Neural crest cell (in vitro differentiated cells): ENCODE data around the gene SHROOM2. TPM values are rescaled to one million over a fixed set of nuclear protein-coding genes. Genes with fewer than 3 reads are reported as not detected.

ENCODE experiments used
- DNase-seq: peaks from one replicate; pipeline ENCODE4 v3.0.0; 2021; ENCODE audit warnings: low read depth, mixed read lengths, low spot score
- H3K27ac Mint-ChIP-seq: one replicate; pipeline ENCODE4 v1.8.0; 2021; ENCODE audit warnings: mild to moderate bottlenecking, mixed read lengths; ENCODE audit not compliant: unreplicated experiment
- H3K27me3 Mint-ChIP-seq: 2 replicates; pipeline ENCODE4 v1.8.0; 2021; ENCODE audit warnings: low read depth, mild to moderate bottlenecking, mixed read lengths
- H3K36me3 Mint-ChIP-seq: 2 replicates; pipeline ENCODE4 v1.8.0; 2021; ENCODE audit warnings: low read depth, mild to moderate bottlenecking, mixed read lengths
- H3K4me1 Mint-ChIP-seq: 2 replicates; pipeline ENCODE4 v1.8.0; 2021; ENCODE audit warnings: mixed read lengths
- H3K4me3 Mint-ChIP-seq: one replicate; pipeline ENCODE4 v1.8.0; 2021; ENCODE audit warnings: mild to moderate bottlenecking, mixed read lengths
- H3K9me3 Mint-ChIP-seq: 2 replicates; pipeline ENCODE4 v1.8.0; 2021; ENCODE audit warnings: mixed read lengths
- CTCF ChIP-seq: fragments of 200-600 bp; sonication (generic); conservative IDR thresholded peaks from 2 replicates; pipeline ENCODE4 v1.5.0; 2021; ENCODE audit warnings: antibody characterized with exemption, mild to moderate bottlenecking
- total RNA-seq: library from RNA; stranded (reverse); gene quantifications from 2 replicates; pipeline ENCODE4 v1.2.1, GENCODE V29; 2021

Gene SHROOM2
- total RNA-seq, 1 donor from 2014 or later = 11.1 TPM

GRCh38 chrX:9880870-9881269 is 94.6 kb downstream of the SHROOM2 start:
- no peak for DNase-seq
- Mint-ChIP-seq H3K36me3 (peaks cover 6% of the 10 kb centered on the region), H3K27me3 (no peaks in the 10 kb centered on the region), H3K4me1 (peaks cover 16% of the 10 kb centered on the region), H3K9me3 (no peaks in the 10 kb centered on the region), H3K4me3 (no peak overlapping the region), H3K27ac (no peak overlapping the region)
- TF ChIP-seq CTCF = no peak

- H3K27me3 Mint-ChIP-seq = no peaks in the 10 kb centered on the region
- peaks cover 8% of the 10 kb centered on the region for H3K4me1 Mint-ChIP-seq
- H3K9me3 Mint-ChIP-seq = no peaks in the 10 kb centered on the region
- no peak overlapping the region for H3K27ac Mint-ChIP-seq
- H3K4me3 Mint-ChIP-seq = no peak overlapping the region
- H3K36me3 Mint-ChIP-seq = peaks cover 6% of the 10 kb centered on the region
- no peak for DNase-seq
- no peak for TF ChIP-seq CTCF
These were observed 96.6 kb downstream of the SHROOM2 start for GRCh38 chrX:9882669-9883446.

- Mint-ChIP-seq H3K36me3 (peaks cover 6% of the 10 kb centered on the region), H3K4me3 (no peak overlapping the region), H3K27ac (no peak overlapping the region), H3K27me3 (no peaks in the 10 kb centered on the region), H3K4me1 (peaks cover 4% of the 10 kb centered on the region), H3K9me3 (no peaks in the 10 kb centered on the region)
- no peak for TF ChIP-seq CTCF
- no peak for DNase-seq
These were observed 98.0 kb downstream of the SHROOM2 start for GRCh38 chrX:9884031-9884779.

GRCh38 chrX:9885150-9885549 is 98.9 kb downstream of the SHROOM2 start:
- DNase-seq = peak; percentile 53
- H3K9me3 Mint-ChIP-seq = no peaks in the 10 kb centered on the region

More at GRCh38 chrX:9885150-9885549, 98.9 kb downstream of the SHROOM2 start:
- no peak overlapping the region for H3K27ac Mint-ChIP-seq
- peaks cover 4% of the 10 kb centered on the region for H3K4me1 Mint-ChIP-seq
- peaks cover 9% of the 10 kb centered on the region for H3K36me3 Mint-ChIP-seq
- H3K27me3 Mint-ChIP-seq = no peaks in the 10 kb centered on the region
- TF ChIP-seq CTCF = peak; percentile 66
- no peak overlapping the region for H3K4me3 Mint-ChIP-seq
